ENCODE measurements around the gene TRABD.

The TRABD gene

GRCh38 chr22:50216684-50217520, 31.2 kb downstream of the TRABD start:
- no peaks in the 10 kb centered on the region for H3K27me3 ChIP-seq (ENCODE audit: insufficient read depth, low read length)
- H3K79me2 ChIP-seq (ENCODE audit: control insufficient read depth, insufficient read depth, low read length, unreplicated experiment) = no peaks in the 10 kb centered on the region
- no peak overlapping the region for H3K4me3 ChIP-seq (ENCODE audit: low read depth, low read length)
- H3K36me3 ChIP-seq (ENCODE audit: insufficient read depth, low read length) = peaks cover 6% of the 10 kb centered on the region; the same call in 1 of the 2 replicates
- H2AFZ ChIP-seq (ENCODE audit: low read length, unreplicated experiment) = no peak overlapping the region
- H3K4me1 ChIP-seq (ENCODE audit: control insufficient read depth, insufficient read depth, low read length, unreplicated experiment) = no peaks in the 10 kb centered on the region
- no peak overlapping the region for H3K27ac ChIP-seq (ENCODE audit: low read depth, low read length)

- Histone ChIP-seq H3K36me3 (ENCODE audit: insufficient read depth, low read length) (peaks cover 6% of the 10 kb centered on the region; the same call in 1 of the 2 replicates), H3K4me1 (ENCODE audit: control insufficient read depth, insufficient read depth, low read length, unreplicated experiment) (no peaks in the 10 kb centered on the region), H3K79me2 (ENCODE audit: control insufficient read depth, insufficient read depth, low read length, unreplicated experiment) (no peaks in the 10 kb centered on the region), H3K4me3 (ENCODE audit: low read depth, low read length) (no peak overlapping the region), H3K27ac (ENCODE audit: low read depth, low read length) (no peak overlapping the region), H3K27me3 (ENCODE audit: insufficient read depth, low read length) (no peaks in the 10 kb centered on the region), H2AFZ (ENCODE audit: low read length, unreplicated experiment) (no peak overlapping the region)
These were observed 31.9 kb downstream of the TRABD start for GRCh38 chr22:50217543-50218152.

- Histone ChIP-seq H3K36me3 (ENCODE audit: insufficient read depth, low read length) (peaks cover 6% of the 10 kb centered on the region; the same call in 1 of the 2 replicates), H3K27ac (ENCODE audit: low read depth, low read length) (no peak overlapping the region), H3K4me1 (ENCODE audit: control insufficient read depth, insufficient read depth, low read length, unreplicated experiment) (no peaks in the 10 kb centered on the region)
These were observed 32.7 kb downstream of the TRABD start for GRCh38 chr22:50218153-50218995.

DNA sequence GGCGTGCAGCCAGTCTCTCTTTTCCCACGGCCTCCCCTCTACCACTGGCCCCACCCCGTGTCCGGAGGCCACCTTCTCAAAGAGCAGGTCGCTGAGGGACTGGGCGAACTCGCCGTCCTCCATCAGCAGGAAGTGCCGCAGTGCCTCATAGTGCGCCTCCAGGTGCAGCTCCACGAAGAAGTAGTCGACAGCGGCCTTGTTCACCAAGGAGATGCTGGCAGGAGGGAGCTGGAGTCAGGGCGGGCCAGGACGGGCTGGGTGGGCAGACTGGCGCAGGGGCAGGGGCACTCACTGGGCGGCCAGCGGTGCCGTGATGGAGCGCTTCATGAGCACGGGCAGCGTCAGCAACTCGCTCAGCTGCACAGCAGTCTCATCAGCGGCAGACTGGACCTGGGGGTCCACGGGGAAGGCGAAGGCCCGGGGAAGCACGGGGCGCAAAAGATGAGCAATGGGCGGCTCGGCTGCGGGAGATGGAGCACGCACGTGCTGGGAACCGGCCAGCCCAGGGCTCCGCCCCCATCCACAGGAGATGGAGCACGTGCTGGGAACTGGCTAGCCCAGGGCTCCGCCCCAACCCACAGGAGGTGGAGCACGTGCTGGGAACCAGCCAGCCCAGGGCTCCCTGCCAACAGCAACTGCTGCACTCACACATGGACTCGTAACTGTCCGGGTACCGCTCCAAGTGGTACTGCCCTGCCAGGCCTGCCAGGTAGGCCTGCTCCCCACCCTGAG, 33.4 kb downstream of the TRABD start:
- Histone ChIP-seq H3K27ac (ENCODE audit: low read depth, low read length) (no peak overlapping the region), H3K4me3 (ENCODE audit: low read depth, low read length) (no peak overlapping the region), H3K79me2 (ENCODE audit: control insufficient read depth, insufficient read depth, low read length, unreplicated experiment) (no peaks in the 10 kb centered on the region), H3K4me1 (ENCODE audit: control insufficient read depth, insufficient read depth, low read length, unreplicated experiment) (no peaks in the 10 kb centered on the region), H3K27me3 (ENCODE audit: insufficient read depth, low read length) (no peaks in the 10 kb centered on the region), H2AFZ (ENCODE audit: low read length, unreplicated experiment) (no peak overlapping the region), H3K36me3 (ENCODE audit: insufficient read depth, low read length) (peaks cover 6% of the 10 kb centered on the region; the same call in 1 of the 2 replicates)

More at GRCh38 chr22:50218153-50218995, 32.7 kb downstream of the TRABD start:
- no peaks in the 10 kb centered on the region for H3K79me2 ChIP-seq (ENCODE audit: control insufficient read depth, insufficient read depth, low read length, unreplicated experiment)
- H2AFZ ChIP-seq (ENCODE audit: low read length, unreplicated experiment) = no peak overlapping the region
- H3K27me3 ChIP-seq (ENCODE audit: insufficient read depth, low read length) = no peaks in the 10 kb centered on the region
- no peak overlapping the region for H3K4me3 ChIP-seq (ENCODE audit: low read depth, low read length)

DNA sequence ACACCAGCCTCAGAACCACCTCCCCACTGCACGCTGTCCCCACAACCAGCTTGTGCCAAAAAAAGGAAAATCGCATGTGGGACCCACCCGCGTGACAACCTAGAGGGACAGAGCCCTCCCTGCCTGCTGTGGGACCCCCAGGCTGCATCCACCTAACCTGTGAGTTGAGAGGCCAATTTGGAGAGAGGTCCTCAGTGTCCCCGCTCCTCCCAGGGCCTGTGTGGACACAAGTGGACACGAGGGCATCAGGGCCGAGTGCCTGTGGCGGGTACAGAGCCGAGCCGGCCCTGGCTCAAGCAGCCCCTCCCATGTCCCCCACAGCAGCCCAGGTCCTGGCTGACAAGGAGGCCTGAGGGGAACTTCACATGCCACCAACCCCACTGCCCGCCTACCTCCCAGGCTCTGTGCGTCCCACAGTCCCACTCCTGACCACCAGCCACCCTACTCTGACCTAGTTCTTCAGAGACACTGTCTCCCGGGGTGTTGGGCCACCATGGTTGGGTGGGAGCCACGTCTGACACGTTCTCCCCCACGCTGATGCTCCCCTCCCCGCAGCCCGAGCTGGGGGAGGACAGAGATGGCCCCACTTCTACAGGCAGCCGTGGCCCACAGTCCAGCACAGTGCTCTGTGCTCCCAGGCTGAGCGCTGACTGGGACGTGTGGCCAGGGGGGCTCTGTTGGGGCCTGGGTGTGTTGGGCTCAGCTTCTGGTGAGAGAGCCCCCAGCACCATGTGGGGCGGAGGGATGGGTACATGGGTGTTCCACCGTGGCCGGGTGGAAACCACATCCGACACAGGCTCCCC, 34.3 kb downstream of the TRABD start:
- Histone ChIP-seq H2AFZ (ENCODE audit: low read length, unreplicated experiment) (no peak overlapping the region), H3K4me1 (ENCODE audit: control insufficient read depth, insufficient read depth, low read length, unreplicated experiment) (no peaks in the 10 kb centered on the region), H3K36me3 (ENCODE audit: insufficient read depth, low read length) (peaks cover 6% of the 10 kb centered on the region; the same call in 1 of the 2 replicates), H3K4me3 (ENCODE audit: low read depth, low read length) (no peak overlapping the region), H3K27ac (ENCODE audit: low read depth, low read length) (no peak overlapping the region), H3K79me2 (ENCODE audit: control insufficient read depth, insufficient read depth, low read length, unreplicated experiment) (no peaks in the 10 kb centered on the region), H3K27me3 (ENCODE audit: insufficient read depth, low read length) (no peaks in the 10 kb centered on the region)

GRCh38 chr22:50220603-50221409, 35.1 kb downstream of the TRABD start:
- Histone ChIP-seq H3K4me3 (ENCODE audit: low read depth, low read length) (no peak overlapping the region), H3K27ac (ENCODE audit: low read depth, low read length) (no peak overlapping the region), H3K36me3 (ENCODE audit: insufficient read depth, low read length) (peaks cover 6% of the 10 kb centered on the region; the same call in 1 of the 2 replicates), H3K27me3 (ENCODE audit: insufficient read depth, low read length) (no peaks in the 10 kb centered on the region), H3K4me1 (ENCODE audit: control insufficient read depth, insufficient read depth, low read length, unreplicated experiment) (no peaks in the 10 kb centered on the region), H2AFZ (ENCODE audit: low read length, unreplicated experiment) (no peak overlapping the region), H3K79me2 (ENCODE audit: control insufficient read depth, insufficient read depth, low read length, unreplicated experiment) (no peaks in the 10 kb centered on the region)

DNA sequence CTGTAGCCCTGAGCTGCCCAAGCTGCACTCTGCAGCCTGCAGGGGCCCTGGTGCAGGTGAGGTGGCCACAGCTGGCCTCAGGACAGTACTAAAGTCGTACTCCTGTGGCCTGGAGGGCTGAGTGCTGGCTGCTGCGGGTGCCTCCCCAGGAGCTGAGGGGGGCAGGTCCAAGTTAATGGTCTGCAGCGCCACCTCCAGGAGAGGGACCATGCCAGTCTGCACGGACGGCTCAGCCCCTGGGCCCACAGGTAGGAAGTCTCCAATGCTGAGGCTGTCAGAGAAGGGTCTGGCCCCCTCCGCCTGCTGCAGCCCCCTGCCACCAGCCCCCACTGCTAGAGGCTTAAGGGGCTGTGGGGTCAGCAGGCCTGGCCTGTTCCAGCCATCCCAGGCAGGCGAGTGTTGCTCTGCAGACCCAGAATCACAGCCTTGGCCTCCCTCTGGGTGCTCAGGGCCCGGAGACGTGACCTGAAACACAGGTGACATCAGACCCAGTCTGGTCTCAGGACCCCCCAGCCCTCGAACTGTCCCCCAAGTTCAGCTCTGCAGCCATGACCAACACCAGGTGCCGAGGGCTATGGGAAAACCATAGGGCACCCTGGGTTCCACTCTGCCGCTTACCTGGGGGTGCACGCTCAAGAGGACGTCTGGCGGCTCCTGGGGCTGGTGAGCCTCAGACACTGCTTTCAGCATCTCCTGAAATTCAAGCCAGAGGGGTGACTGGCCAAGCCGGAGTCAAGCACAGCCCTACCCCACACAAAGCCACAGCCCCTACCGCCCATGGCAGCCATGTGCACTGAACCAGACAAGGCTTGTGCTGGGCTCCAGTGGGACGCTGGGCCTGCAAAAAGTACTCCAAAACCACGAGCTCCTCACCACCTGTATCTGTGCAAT, 35.9 kb downstream of the TRABD start:
- H3K4me1 ChIP-seq (ENCODE audit: control insufficient read depth, insufficient read depth, low read length, unreplicated experiment) = no peaks in the 10 kb centered on the region
- no peak overlapping the region for H3K4me3 ChIP-seq (ENCODE audit: low read depth, low read length)
- no peak overlapping the region for H3K27ac ChIP-seq (ENCODE audit: low read depth, low read length)
- no peaks in the 10 kb centered on the region for H3K27me3 ChIP-seq (ENCODE audit: insufficient read depth, low read length)
- no peak overlapping the region for H2AFZ ChIP-seq (ENCODE audit: low read length, unreplicated experiment)
- H3K36me3 ChIP-seq (ENCODE audit: insufficient read depth, low read length) = peaks cover 6% of the 10 kb centered on the region; the same call in 1 of the 2 replicates
- no peaks in the 10 kb centered on the region for H3K79me2 ChIP-seq (ENCODE audit: control insufficient read depth, insufficient read depth, low read length, unreplicated experiment)

DNA sequence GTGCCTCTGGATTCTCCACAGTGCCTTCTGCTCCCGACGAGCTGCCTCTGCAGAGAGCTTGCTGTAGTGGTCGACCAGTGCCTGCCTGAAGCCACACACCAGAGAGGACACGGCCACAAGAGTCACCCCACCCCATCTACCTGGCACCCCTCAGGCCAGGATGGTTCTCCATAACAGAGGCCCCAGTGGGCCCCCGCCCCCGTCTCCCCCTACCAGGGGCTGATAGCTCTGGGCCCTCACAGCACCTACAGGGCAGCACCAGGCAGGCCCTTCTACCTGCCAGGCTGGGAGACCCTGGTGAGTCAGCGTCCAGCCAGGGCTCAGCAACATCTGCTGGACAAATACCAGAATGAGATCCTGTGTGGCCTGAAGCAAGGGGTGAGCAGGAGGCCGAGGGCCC, 36.8 kb downstream of the TRABD start:
- Histone ChIP-seq H3K4me3 (ENCODE audit: low read depth, low read length) (no peak overlapping the region), H2AFZ (ENCODE audit: low read length, unreplicated experiment) (no peak overlapping the region), H3K79me2 (ENCODE audit: control insufficient read depth, insufficient read depth, low read length, unreplicated experiment) (no peaks in the 10 kb centered on the region), H3K4me1 (ENCODE audit: control insufficient read depth, insufficient read depth, low read length, unreplicated experiment) (no peaks in the 10 kb centered on the region), H3K27me3 (ENCODE audit: insufficient read depth, low read length) (no peaks in the 10 kb centered on the region), H3K27ac (ENCODE audit: low read depth, low read length) (no peak overlapping the region), H3K36me3 (ENCODE audit: insufficient read depth, low read length) (peaks cover 6% of the 10 kb centered on the region; the same call in 1 of the 2 replicates)
